ENCODE data around the gene IDI2. TPM values are rescaled to one million over a fixed set of nuclear protein-coding genes. Genes with fewer than 3 reads are reported as not detected.

The IDI2 gene
- total and polyA plus RNA-seq, 2 experiments from 2014 or later, result 0.29 to 0.33 TPM

DNA sequence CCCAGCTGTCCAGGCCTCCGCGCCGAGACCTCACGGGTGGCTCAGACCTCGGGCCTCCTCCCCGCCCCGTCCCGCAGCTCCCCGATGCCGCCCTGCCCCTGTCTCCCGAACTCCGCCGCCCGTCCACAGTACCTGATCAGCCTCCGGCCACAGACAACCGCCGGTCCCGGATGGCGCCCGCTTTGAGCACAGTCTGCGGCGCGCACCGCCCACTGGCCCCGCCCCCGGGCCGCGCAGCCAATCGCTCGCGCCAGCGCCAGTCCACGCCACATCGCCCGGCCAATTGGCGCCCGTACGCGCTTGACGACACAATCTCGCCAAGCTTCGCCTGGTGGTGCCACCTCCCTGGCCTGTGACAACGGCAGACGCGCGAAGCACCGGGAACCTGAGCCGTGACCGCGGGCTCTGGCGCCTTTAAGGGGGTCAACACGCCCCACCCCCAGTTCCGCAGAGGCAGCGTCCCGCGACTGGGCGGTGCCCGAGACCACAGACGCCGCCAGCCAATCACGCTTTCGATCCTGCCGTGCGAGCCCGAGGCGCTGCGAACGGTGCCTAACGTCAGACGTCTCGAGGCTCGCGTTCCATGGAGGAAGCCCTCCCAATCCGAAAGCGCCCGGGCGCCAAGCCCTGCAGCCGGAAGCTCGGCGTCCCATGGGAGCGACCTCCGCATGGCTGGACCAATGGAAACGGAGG, 23.2 kb upstream of the IDI2 start, which contains the start of gene IDI1:
Gene IDI1 (minus strand): TSS at position 388 of the 693 bp plus-strand sequence. CDS start 116 bp downstream, at position 272.
- DNase-seq (ENCODE audit: low spot score), result peak; percentile 99
- H3K27me3 ChIP-seq, result no peaks in the 10 kb centered on the region
- under 1% methylated on average over 55 of the region's 83 CpGs for WGBS (ENCODE audit: low lambda C conversion rate, missing lambda C conversion rate)
- peaks cover 50% of the 10 kb centered on the region for H4K20me1 ChIP-seq (ENCODE audit: insufficient read depth, poor library complexity, severe bottlenecking)
- H3K9me2 ChIP-seq (replicated peaks; ENCODE audit: insufficient read depth), result no peaks in the 10 kb centered on the region
- peak within 1 kb of the TSS; percentile 85 for H3K4me2 ChIP-seq
- TF ChIP-seq EZH2 (IDR thresholded peaks at IDR 0.05; ENCODE audit: borderline replicate concordance), result no peak
- no peak for TF ChIP-seq CTCF (IDR thresholded peaks at IDR 0.05; ENCODE audit: poor library complexity)
- no peak for TF ChIP-seq EZH2phosphoT487 (IDR thresholded peaks at IDR 0.05; ENCODE audit: low read depth, severe bottlenecking, unreplicated experiment)
- H3K4me3 ChIP-seq, result peak within 1 kb of the TSS; percentile 61
- H3K36me3 ChIP-seq (replicated peaks; ENCODE audit: insufficient read depth, low read depth), result no peaks in the 10 kb centered on the region
- peak within 1 kb of the TSS; percentile 94 for H3K27ac ChIP-seq
- peaks cover 19% of the 10 kb centered on the region for H3K4me1 ChIP-seq (ENCODE audit: insufficient read depth)
- H2AFZ ChIP-seq, result peak within 1 kb of the TSS; percentile 4
- peaks cover 76% of the 10 kb centered on the region for H3K79me2 ChIP-seq
- no peaks in the 10 kb centered on the region for H3K9me3 ChIP-seq (ENCODE audit: low read depth)

GRCh38 chr10:1048349-1048731, 22.7 kb upstream of the IDI2 start:
- Histone ChIP-seq H3K79me2 (peaks cover 75% of the 10 kb centered on the region), H3K4me1 (ENCODE audit: insufficient read depth) (peaks cover 19% of the 10 kb centered on the region), H2AFZ (no peak overlapping the region), H3K9me2 (replicated peaks; ENCODE audit: insufficient read depth) (no peaks in the 10 kb centered on the region), H4K20me1 (ENCODE audit: insufficient read depth, poor library complexity, severe bottlenecking) (peaks cover 56% of the 10 kb centered on the region), H3K9me3 (ENCODE audit: low read depth) (no peaks in the 10 kb centered on the region), H3K4me3 (peak overlapping the region; percentile 54), H3K27ac (peak overlapping the region; percentile 94), H3K4me2 (peak overlapping the region; percentile 80), H3K27me3 (no peaks in the 10 kb centered on the region), H3K36me3 (replicated peaks; ENCODE audit: insufficient read depth, low read depth) (no peaks in the 10 kb centered on the region)
- no peak for TF ChIP-seq EZH2 (IDR thresholded peaks at IDR 0.05; ENCODE audit: borderline replicate concordance)
- no peak for TF ChIP-seq EZH2phosphoT487 (IDR thresholded peaks at IDR 0.05; ENCODE audit: low read depth, severe bottlenecking, unreplicated experiment)
- no peak for TF ChIP-seq CTCF (IDR thresholded peaks at IDR 0.05; ENCODE audit: poor library complexity)
- DNase-seq (ENCODE audit: low spot score), result no peak
- under 1% methylated on average over 24 of the region's 37 CpGs for WGBS (ENCODE audit: low lambda C conversion rate, missing lambda C conversion rate)

DNA sequence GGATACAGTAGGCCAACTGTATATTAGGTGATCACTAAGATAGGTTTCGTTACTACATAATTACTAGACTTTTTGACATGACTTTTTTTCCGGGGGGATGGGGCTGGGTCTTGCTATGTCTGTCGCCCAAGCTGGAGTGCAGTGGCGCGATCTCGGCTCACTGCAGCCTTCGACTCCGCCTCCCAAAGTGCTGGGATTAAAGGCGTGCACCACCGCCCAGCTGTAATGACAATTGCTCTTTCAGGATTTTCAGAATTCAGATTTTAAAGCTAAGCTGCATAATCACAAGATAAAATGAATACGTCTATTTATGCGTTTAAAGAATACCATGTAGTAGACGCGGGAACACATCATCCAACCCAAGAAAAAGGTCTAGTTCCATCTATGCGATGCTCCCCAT, 22.3 kb upstream of the IDI2 start:
- H4K20me1 ChIP-seq (ENCODE audit: insufficient read depth, poor library complexity, severe bottlenecking), result peaks cover 60% of the 10 kb centered on the region
- peaks cover 75% of the 10 kb centered on the region for H3K79me2 ChIP-seq
- H3K4me2 ChIP-seq, result peak overlapping the region; percentile 80
- H3K9me2 ChIP-seq (replicated peaks; ENCODE audit: insufficient read depth), result no peaks in the 10 kb centered on the region
- no peaks in the 10 kb centered on the region for H3K36me3 ChIP-seq (replicated peaks; ENCODE audit: insufficient read depth, low read depth)
- peak overlapping the region; percentile 54 for H3K4me3 ChIP-seq
- H3K27ac ChIP-seq, result peak overlapping the region; percentile 94
- 4% methylated on average over 15 of the region's 15 CpGs for WGBS (ENCODE audit: low lambda C conversion rate, missing lambda C conversion rate)
- DNase-seq (ENCODE audit: low spot score), result no peak
- no peaks in the 10 kb centered on the region for H3K9me3 ChIP-seq (ENCODE audit: low read depth)
- no peak overlapping the region for H2AFZ ChIP-seq
- H3K4me1 ChIP-seq (ENCODE audit: insufficient read depth), result peaks cover 19% of the 10 kb centered on the region
- TF ChIP-seq EZH2 (IDR thresholded peaks at IDR 0.05; ENCODE audit: borderline replicate concordance), result no peak
- TF ChIP-seq EZH2phosphoT487 (IDR thresholded peaks at IDR 0.05; ENCODE audit: low read depth, severe bottlenecking, unreplicated experiment), result no peak
- no peak for TF ChIP-seq CTCF (IDR thresholded peaks at IDR 0.05; ENCODE audit: poor library complexity)
- H3K27me3 ChIP-seq, result no peaks in the 10 kb centered on the region
